Heart right ventricle (tissue), 16 donors: ENCODE measurements around the gene MTRFR. TPM values are rescaled to one million over a fixed set of nuclear protein-coding genes. Genes with fewer than 3 reads are reported as not detected.

ENCODE experiments used
- ATAC-seq, 8 donors: fragments of 200-7000 bp; cut with Tn5 transposase; one replicate each; pipeline ENCODE4 v1.9.1; 2020; ENCODE audit warnings: mild to moderate bottlenecking in 8 of 8, moderate library complexity in 8 of 8, moderate number of reproducible peaks in 1 of 8
- DNase-seq, 2 donors: peaks; one replicate each; pipeline ENCODE4 v3.0.0-alpha.2; 2020
- H3K27ac ChIP-seq, 10 donors: fragments of 200-600 bp; sonication (generic) in 2 of 10; one replicate each; pipeline versions ENCODE4 v1.5.0 to v1.8.0; 2020 to 2022; ENCODE audit warnings: mild to moderate bottlenecking in 3 of 10
- H3K27me3 ChIP-seq, 7 donors: fragments of 200-600 bp; one replicate each; pipeline ENCODE4 v1.8.0; 2021 to 2022; ENCODE audit warnings: mild to moderate bottlenecking in 2 of 7
- H3K36me3 ChIP-seq, 9 donors: fragments of 200-600 bp; sonication (generic) in 1 of 9; one replicate each; pipeline versions ENCODE4 v1.5.0 to v1.8.0; 2020 to 2022; ENCODE audit warnings: mild to moderate bottlenecking in 2 of 9
- H3K4me1 ChIP-seq, 9 donors: fragments of 200-600 bp; sonication (generic) in 1 of 9; one replicate each; pipeline versions ENCODE4 v1.5.0 to v1.8.0; 2020 to 2022; ENCODE audit warnings: mild to moderate bottlenecking in 4 of 9
- H3K4me3 ChIP-seq, 10 donors: fragments of 200-600 bp; sonication (generic) in 2 of 10; one replicate each; pipeline versions ENCODE4 v1.5.0 to v1.8.0; 2020 to 2022; ENCODE audit warnings: mild to moderate bottlenecking in 7 of 10, moderate library complexity in 2 of 10
- H3K9me3 ChIP-seq, 11 donors: fragments of 200-600 bp in 10 of 11; sonication (generic) in 2 of 11; one replicate each; pipeline versions ENCODE4 v1.5.0 to v1.8.0; 2013 to 2022; ENCODE audit warnings: mild to moderate bottlenecking in 2 of 11, control low read depth in 1 of 11, moderate library complexity in 1 of 11
- WGBS, 2 donors: extraction: QIAGEN DNeasy Blood & Tissue Kit; methylation state at CpG; one replicate each; pipeline ENCODE4 v1.1.7; 2013; ENCODE audit warnings: inconsistent platforms in 1 of 2; 5-methylcytosine and 5-hydroxymethylcytosine counted together
- intact Hi-C, 10 donors: fragments of 100-400 bp; cut with DNase I; formaldehyde crosslinking; loops; one replicate each; pipeline versions ENCODE4 v1.11.1 to v1.14.2; 2022
- polyA plus RNA-seq, 2 donors: library from polyadenylated mRNA; stranded (reverse); fragments of 200-250 nt; gene quantifications; one replicate each; pipeline ENCODE4 v1.2.3, GENCODE V29; 2013
- total RNA-seq, 10 donors: library from RNA; stranded (reverse); fragmentation: NEBNext Ultra II Directional in 3 of 10; extraction: Animal tissue kit (Norgen Biotek cat#: 25700) in 3 of 10; gene quantifications; one replicate each; pipeline versions ENCODE4 v1.2.1 to v1.2.4, GENCODE V29; 2021 to 2023
- TF ChIP-seq, protein P1 (sequence below), 9 donors: fragments of 200-600 bp; sonication (generic) in 2 of 9; IDR thresholded peaks; one replicate each; pipeline versions ENCODE4 v1.5.0 to v1.8.0; 2021 to 2022; ENCODE audit warnings: antibody characterized with exemption in 9 of 9, mild to moderate bottlenecking in 5 of 9, moderate library complexity in 1 of 9
- donor health status: Arrhythmogenic right ventricular cardiomyopathy.
- donor health status: ischemic (EF 13 %, LVEDD 7.1; RV severe dilation, severe dysfunction).
- donor health status: healthy with polysubstance abuse.
- donor health status: DM: no; HTN: yes; CAD: no.
- donor health status: DM: no; HTN: no; CAD: no.
- donor health status: ischemic (EF 25% LVEDD 6.9; RV normal size, moderate dysfunction).
- donor health status: ischemic (EF 25% LVEDD 5.7; RV mildly dilated, moderate dysfunction).
- donor health status: healthy.
- donor health status: DM: yes; HTN: yes; CAD: no.
- donor health status: Ischemic cardiomyopathy.
- donor health status: ischemic (EF 35%, LVEDD 5.7; RV mildly dilated, moderate dysfunction).
- donor health status: nonischemic (EF 11% LVEDD 7.7; RV severe dilation, severe dysfunction).
- donor health status: DM: yes; HTN: yes; CAD: no.
- donor health status: PGD.
- donor health status: ischemic (EF 29% LVEDD 5.4; RV normal size, mild dysfunction).
- donor health status: nonischemic (EF 23%, LVEDD 6.1; RV moderate dilation, normal function).

The MTRFR gene
- total and polyA plus RNA-seq, 12 donors = 9.5 to 20.9 (median 11.1) TPM

DNA sequence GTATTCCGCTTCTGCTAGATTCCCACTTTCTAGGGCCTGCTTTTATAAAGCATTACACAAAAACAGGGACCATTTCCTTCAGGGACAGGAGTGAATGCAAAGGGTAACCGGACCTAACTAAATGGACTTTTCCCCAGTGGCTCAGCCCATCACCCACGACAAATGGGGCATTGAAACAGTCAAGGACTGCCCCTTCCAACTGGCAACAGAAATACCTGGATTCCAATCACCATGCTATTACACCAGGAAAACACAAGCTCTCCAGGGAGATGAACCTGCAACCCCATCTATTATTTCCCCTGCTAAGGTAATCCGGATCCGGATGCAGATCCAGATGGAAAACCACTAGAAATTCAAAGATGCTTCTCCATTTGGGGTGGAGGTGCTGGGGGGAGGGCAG lies 1.3 kb upstream of the MTRFR start:
- Histone ChIP-seq H3K27ac (peak overlapping the region in 8 of 10 donors; percentile 71 to 96 (median 92)), H3K36me3 (peaks cover 0 to 30% (median 0%) of the 10 kb centered on the region in 9 donors), H3K4me1 (peaks cover 2 to 56% (median 30%) of the 10 kb centered on the region in 9 donors), H3K4me3 (peak overlapping the region; percentile 68 to 97 (median 86)), H3K9me3 (no peaks in the 10 kb centered on the region), H3K27me3 (no peaks in the 10 kb centered on the region)
- WGBS, 2 donors = 21 to 22% methylated on average over 5 of the region's 5 CpGs
- ATAC-seq (no peak), DNase-seq (no peak)
- TF ChIP-seq, protein P1, sequence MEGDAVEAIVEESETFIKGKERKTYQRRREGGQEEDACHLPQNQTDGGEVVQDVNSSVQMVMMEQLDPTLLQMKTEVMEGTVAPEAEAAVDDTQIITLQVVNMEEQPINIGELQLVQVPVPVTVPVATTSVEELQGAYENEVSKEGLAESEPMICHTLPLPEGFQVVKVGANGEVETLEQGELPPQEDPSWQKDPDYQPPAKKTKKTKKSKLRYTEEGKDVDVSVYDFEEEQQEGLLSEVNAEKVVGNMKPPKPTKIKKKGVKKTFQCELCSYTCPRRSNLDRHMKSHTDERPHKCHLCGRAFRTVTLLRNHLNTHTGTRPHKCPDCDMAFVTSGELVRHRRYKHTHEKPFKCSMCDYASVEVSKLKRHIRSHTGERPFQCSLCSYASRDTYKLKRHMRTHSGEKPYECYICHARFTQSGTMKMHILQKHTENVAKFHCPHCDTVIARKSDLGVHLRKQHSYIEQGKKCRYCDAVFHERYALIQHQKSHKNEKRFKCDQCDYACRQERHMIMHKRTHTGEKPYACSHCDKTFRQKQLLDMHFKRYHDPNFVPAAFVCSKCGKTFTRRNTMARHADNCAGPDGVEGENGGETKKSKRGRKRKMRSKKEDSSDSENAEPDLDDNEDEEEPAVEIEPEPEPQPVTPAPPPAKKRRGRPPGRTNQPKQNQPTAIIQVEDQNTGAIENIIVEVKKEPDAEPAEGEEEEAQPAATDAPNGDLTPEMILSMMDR (IDR thresholded peaks at IDR 0.05) = no peak
- intact Hi-C loops = loop anchor here in 8 of 10 donors (2.0 to 10.0 kb wide), 8 partner anchors 80 to 437 kb away; partner anchors contain the start of genes ARL6IP4 (in 4 of the 8), ABCB9 (in 1 of the 8) and PITPNM2 (in 1 of the 8)

DNA sequence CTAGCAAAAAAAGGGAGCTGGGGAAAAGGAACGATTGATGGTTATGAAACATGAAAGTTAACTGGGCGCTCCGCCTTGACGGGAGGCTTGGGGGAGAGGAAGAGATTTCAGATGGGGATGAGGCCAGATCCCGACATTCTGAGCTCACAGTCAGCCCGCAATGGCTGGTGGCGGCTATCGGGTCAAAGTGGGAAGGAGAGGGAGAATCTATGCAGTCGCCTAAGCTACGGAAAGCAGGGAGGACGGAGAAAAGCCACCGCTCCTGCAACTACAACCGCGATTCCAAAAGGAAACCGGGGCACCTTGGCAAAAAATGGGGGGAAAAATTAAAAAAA lies 797 bp upstream of the MTRFR start:
- ATAC-seq = peak; percentile 1 to 18 (median 6)
- Histone ChIP-seq H3K4me1 (peaks cover 2 to 56% (median 30%) of the 10 kb centered on the region in 9 donors), H3K27ac (peak overlapping the region in 9 of 10 donors; percentile 71 to 96 (median 92)), H3K27me3 (no peaks in the 10 kb centered on the region), H3K36me3 (peaks cover 0 to 28% (median 0%) of the 10 kb centered on the region in 9 donors), H3K9me3 (no peaks in the 10 kb centered on the region), H3K4me3 (peak overlapping the region; percentile 68 to 97 (median 86))
- DNase-seq = no peak
- 1% methylated on average over 15 of the region's 15 CpGs for WGBS, 2 donors
- intact Hi-C loops = loop anchor here in 8 of 10 donors (2.0 to 10.0 kb wide), 8 partner anchors 80 to 438 kb away; partner anchors contain the start of genes ARL6IP4 (in 4 of the 8), ABCB9 (in 1 of the 8) and PITPNM2 (in 1 of the 8)
- TF ChIP-seq, protein P1 (IDR thresholded peaks at IDR 0.05) = no peak

DNA sequence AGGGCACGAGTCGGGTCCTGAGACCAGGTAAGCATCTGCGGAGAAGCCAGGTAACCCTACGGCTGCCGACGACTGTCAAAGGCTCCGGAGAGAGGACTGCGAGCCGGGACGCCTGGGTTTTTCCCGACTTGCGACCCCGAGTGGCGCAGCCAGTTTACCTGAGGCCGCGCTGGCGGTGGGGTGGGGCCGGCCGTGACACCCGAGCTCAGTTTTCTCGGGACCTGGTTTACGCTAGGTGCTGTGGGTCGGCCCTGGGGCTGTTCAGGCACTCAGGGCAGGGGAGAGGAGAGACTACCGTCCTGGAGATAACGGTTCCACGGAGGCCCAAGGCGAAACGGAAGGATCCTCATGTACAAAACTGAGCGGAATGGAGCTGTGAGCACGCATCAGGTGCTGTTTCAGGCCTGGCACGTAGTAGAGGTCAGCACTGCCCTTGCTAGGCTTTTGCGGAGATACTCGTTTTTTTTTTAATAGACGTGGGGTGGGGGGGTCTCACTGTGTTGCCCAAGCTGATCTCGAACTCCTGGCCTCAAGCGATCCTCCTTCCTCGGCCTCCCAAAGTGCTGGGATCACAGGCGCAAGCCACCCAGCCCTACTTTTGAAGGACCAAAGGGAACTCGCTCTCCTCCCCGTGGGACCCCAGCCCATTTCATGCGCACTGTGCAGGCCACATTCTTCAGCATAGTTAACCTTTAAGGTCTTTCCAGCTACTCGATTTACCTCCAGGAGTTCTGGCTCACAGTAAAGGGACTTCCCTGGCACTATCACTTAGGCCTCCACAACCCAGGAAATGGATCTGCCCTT lies 471 bp downstream of the MTRFR start:
- no peaks in the 10 kb centered on the region for H3K27me3 ChIP-seq
- H3K27ac ChIP-seq = peak overlapping the region; percentile 66 to 96 (median 90)
- peaks cover 0 to 21% (median 0%) of the 10 kb centered on the region in 9 donors for H3K36me3 ChIP-seq
- H3K9me3 ChIP-seq = no peaks in the 10 kb centered on the region
- WGBS, 2 donors = 7% methylated on average over 42 of the region's 42 CpGs
- TF ChIP-seq, protein P1 (IDR thresholded peaks at IDR 0.05) = no peak
- intact Hi-C loops = loop anchor here in 8 of 10 donors (2.0 to 10.0 kb wide), 8 partner anchors 81 to 439 kb away; partner anchors contain the start of genes ARL6IP4 (in 4 of the 8), ABCB9 (in 1 of the 8) and PITPNM2 (in 1 of the 8)
- H3K4me1 ChIP-seq = peaks cover 2 to 60% (median 41%) of the 10 kb centered on the region in 9 donors
- ATAC-seq (peak; percentile 1 to 52 (median 11)), DNase-seq (no peak)
- H3K4me3 ChIP-seq = peak overlapping the region; percentile 79 to 97 (median 87)

DNA sequence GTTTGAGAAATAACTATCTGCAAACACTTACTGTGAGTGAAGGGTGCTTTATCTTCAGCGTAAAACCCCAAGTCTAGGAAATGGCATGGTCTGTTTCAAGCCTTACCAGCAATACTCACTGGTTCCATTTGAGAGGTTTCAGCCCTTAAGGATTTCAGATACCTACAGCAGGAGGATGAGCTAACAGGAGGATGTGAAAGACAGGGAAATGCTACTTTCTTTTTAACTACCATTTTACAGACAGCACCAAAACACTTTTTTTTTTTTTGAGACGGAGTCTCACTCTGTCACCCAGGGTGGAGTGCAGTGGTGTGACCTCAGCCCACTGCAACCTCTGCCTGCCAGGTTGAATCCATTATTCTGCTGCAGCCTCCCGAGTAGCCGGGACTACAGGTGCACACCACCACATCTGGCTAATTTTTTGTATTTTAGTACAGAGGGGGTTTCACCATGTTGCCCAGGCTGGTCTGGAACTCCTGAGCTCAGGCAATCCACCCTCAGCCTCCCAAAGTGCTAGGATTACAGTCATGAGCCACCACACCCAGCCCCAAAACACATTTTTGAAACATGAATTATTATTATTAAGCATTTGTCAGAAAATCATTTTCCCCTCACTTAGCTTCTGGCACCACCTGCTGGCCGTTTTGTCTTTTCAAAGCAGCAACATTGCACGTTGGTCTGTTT lies 4.6 kb downstream of the MTRFR start:
- ATAC-seq (no peak), DNase-seq (peak; percentile 57 to 59)
- Histone ChIP-seq H3K36me3 (peaks cover 0 to 39% (median 0%) of the 10 kb centered on the region in 9 donors), H3K4me3 (no peak overlapping the region), H3K9me3 (no peaks in the 10 kb centered on the region), H3K27me3 (no peaks in the 10 kb centered on the region), H3K27ac (peak overlapping the region in 2 of 10 donors; percentile 35 to 46), H3K4me1 (peaks cover 11 to 64% (median 40%) of the 10 kb centered on the region in 9 donors)
- TF ChIP-seq, protein P1 (IDR thresholded peaks at IDR 0.05) = peak; percentile 53 to 81 (median 74)
- 56 to 61% methylated on average over 6 of the region's 6 CpGs for WGBS, 2 donors
- intact Hi-C loops = loop anchor here in 9 of 10 donors (2.0 to 10.0 kb wide), 9 partner anchors 193 to 443 kb away; partner anchors contain the start of genes ARL6IP4 (in 2 of the 9), OGFOD2 (in 2 of the 9) and ABCB9 (in 1 of the 9)
